Liver (tissue), 3 donors: ENCODE measurements around the gene NCOA3.

Experiments used
- CTCF ChIP-seq: fragments of 150-350 bp; IDR thresholded peaks from 2 replicates; pipeline ENCODE4 v1.5.1; 2017; ENCODE audit warnings: improper control_type of control experiment, low read depth, low read length; ENCODE audit not compliant: missing input control
- GABPA ChIP-seq, 2 donors: IDR thresholded peaks in 1 of 2; conservative IDR thresholded peaks in 1 of 2; 2 replicates each; pipeline ENCODE4 v1.6.1; 2016; ENCODE audit warnings: antibody characterized with exemption in 2 of 2, mild to moderate bottlenecking in 1 of 2, moderate library complexity in 1 of 2
- JUND ChIP-seq, 2 donors: IDR thresholded peaks; 2 replicates each; pipeline ENCODE4 v1.6.1; 2016; ENCODE audit warnings: antibody characterized with exemption in 2 of 2
- RAD21 ChIP-seq, 2 donors: IDR thresholded peaks; 2 replicates each; pipeline ENCODE4 v1.6.1; 2016; ENCODE audit warnings: antibody characterized with exemption in 2 of 2, mild to moderate bottlenecking in 2 of 2
- SP1 ChIP-seq: IDR thresholded peaks from 2 replicates; pipeline ENCODE4 v1.6.1; 2018; ENCODE audit warnings: antibody characterized with exemption, mild to moderate bottlenecking
- donor health status: healthy.
- donor health status: healthy.

- no peak for TF ChIP-seq RAD21 (IDR thresholded peaks at IDR 0.05)
- no peak for TF ChIP-seq CTCF
- no peak for TF ChIP-seq JUND (IDR thresholded peaks at IDR 0.05)
- no peak for TF ChIP-seq GABPA (IDR thresholded peaks at IDR 0.05 in 1 of 2, conservative IDR thresholded peaks at IDR 0.05 in 1 of 2)
- TF ChIP-seq SP1, result no peak
Measured at GRCh38 chr20:47660602-47660905, 158.9 kb downstream of the NCOA3 start.
